ENCODE results near the gene PLK2. TPM values are rescaled to one million over a fixed set of nuclear protein-coding genes. Genes with fewer than 3 reads are reported as not detected.

The PLK2 gene
- total RNA-seq = 101 and 102 TPM in 2 replicates

GRCh38 chr5:58460002-58460731, at the start of gene PLK2:
PLK2 (minus strand) TSS chr5:58460086; CDS start chr5:58459959, 127 bp downstream.

GRCh38 chr5:58491216-58491892, 31.5 kb upstream of the PLK2 start, which contains the start of gene GAPT:
GAPT (plus strand) TSS chr5:58491435; CDS start chr5:58494537, 3,102 bp downstream.

Other genes with a start within 250 kb of the PLK2 start
- not detected in 2 replicates for gene GAPT, start 31.3 kb upstream of the PLK2 start, total RNA-seq
- gene RAB3C, start 123.0 kb upstream of the PLK2 start, total RNA-seq = not detected in 2 replicates

All from bronchus fibroblast of lung (primary cell).